ENCODE results near the gene KRTAP10-1. TPM values are rescaled to one million over a fixed set of nuclear protein-coding genes. Genes with fewer than 3 reads are reported as not detected.

KRTAP10-1 gene
- total RNA-seq, 2 donors from 2014 or later = not detected

DNA sequence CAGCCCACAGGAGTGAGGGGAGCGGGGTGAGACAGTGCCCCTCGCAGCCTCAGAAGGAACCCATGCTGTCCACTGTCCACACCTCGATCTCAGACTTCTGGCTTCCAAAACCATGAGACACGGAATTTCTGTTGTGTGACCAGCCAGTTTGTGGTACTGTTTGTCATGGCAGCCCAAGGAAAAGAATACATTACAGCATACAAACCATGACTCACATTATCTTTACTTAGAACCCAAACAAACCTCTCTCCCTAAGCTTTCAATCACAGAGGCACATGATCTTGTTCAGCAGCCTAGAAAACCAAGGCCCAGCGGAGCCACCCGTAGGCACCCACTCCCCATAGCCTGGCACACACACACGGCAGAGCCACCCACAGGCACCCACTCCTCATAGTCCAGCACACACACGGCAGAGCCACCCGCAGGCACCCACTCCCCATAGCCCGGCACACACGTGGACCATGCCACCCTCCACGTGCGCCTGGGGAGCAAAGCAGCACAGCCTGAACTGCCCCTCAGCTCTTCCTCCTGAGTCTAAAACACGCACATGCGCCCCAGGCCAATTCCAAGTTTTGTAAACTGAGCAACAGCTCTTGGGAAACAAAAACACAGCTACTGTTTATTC lies 33.1 kb upstream of the KRTAP10-1 start:
- Histone ChIP-seq H3K9ac (ENCODE audit: low read depth in 2 of 2, low read length in 2 of 2) (no peak overlapping the region), H3K4me3 (no peak overlapping the region), H3K36me3 (no peaks in the 10 kb centered on the region), H3K4me1 (no peaks in the 10 kb centered on the region), H3K27ac (no peak overlapping the region), H3K27me3 (no peaks in the 10 kb centered on the region), H3K9me3 (no peaks in the 10 kb centered on the region)
- TF ChIP-seq, protein P1, sequence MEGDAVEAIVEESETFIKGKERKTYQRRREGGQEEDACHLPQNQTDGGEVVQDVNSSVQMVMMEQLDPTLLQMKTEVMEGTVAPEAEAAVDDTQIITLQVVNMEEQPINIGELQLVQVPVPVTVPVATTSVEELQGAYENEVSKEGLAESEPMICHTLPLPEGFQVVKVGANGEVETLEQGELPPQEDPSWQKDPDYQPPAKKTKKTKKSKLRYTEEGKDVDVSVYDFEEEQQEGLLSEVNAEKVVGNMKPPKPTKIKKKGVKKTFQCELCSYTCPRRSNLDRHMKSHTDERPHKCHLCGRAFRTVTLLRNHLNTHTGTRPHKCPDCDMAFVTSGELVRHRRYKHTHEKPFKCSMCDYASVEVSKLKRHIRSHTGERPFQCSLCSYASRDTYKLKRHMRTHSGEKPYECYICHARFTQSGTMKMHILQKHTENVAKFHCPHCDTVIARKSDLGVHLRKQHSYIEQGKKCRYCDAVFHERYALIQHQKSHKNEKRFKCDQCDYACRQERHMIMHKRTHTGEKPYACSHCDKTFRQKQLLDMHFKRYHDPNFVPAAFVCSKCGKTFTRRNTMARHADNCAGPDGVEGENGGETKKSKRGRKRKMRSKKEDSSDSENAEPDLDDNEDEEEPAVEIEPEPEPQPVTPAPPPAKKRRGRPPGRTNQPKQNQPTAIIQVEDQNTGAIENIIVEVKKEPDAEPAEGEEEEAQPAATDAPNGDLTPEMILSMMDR (IDR thresholded peaks at IDR 0.05) = no peak
- intact Hi-C loops (cut with DNase I) = no loop called here
- no peak for DNase-seq

GRCh38 chr21:44571844-44572782 lies 32.1 kb upstream of the KRTAP10-1 start:
- no peak overlapping the region for H3K27ac ChIP-seq
- H3K4me3 ChIP-seq = no peak overlapping the region
- no peak for DNase-seq
- no peaks in the 10 kb centered on the region for H3K9me3 ChIP-seq
- intact Hi-C loops (cut with DNase I) = no loop called here
- H3K9ac ChIP-seq (ENCODE audit: low read depth in 2 of 2, low read length in 2 of 2) = no peak overlapping the region
- H3K36me3 ChIP-seq = no peaks in the 10 kb centered on the region
- no peaks in the 10 kb centered on the region for H3K4me1 ChIP-seq
- no peaks in the 10 kb centered on the region for H3K27me3 ChIP-seq
- TF ChIP-seq, protein P1 (IDR thresholded peaks at IDR 0.05) = no peak

DNA sequence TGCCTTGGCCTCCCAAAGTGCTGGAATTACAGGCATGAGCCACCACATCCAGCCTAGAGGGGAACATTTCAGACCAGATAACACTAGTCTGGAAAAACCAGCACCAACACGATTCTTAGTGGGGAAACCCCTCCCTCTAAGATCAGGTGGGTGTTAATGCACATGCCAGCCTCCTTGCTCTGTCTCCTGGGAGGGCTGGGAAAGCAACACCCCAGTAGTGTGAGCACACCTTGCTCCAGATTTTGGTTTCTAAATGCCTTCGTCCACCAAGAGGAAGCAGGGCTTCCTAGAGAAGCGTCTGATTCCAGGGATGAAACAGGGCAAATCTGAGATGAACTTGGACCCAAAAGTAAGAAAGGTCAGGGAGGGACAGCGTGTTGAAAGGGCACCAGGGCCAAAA lies 31.3 kb upstream of the KRTAP10-1 start:
- DNase-seq = no peak
- Histone ChIP-seq H3K9me3 (no peaks in the 10 kb centered on the region), H3K4me3 (no peak overlapping the region), H3K27me3 (no peaks in the 10 kb centered on the region), H3K4me1 (no peaks in the 10 kb centered on the region), H3K9ac (ENCODE audit: low read depth in 2 of 2, low read length in 2 of 2) (no peak overlapping the region), H3K27ac (no peak overlapping the region), H3K36me3 (no peaks in the 10 kb centered on the region)
- TF ChIP-seq, protein P1 (IDR thresholded peaks at IDR 0.05) = no peak
- intact Hi-C loops (cut with DNase I) = no loop called here

GRCh38 chr21:44569861-44570517 lies 30.0 kb upstream of the KRTAP10-1 start:
- no peaks in the 10 kb centered on the region for H3K4me1 ChIP-seq
- no peaks in the 10 kb centered on the region for H3K27me3 ChIP-seq
- no peak overlapping the region for H3K27ac ChIP-seq
- intact Hi-C loops (cut with DNase I) = no loop called here
- no peaks in the 10 kb centered on the region for H3K9me3 ChIP-seq
- H3K9ac ChIP-seq (ENCODE audit: low read depth in 2 of 2, low read length in 2 of 2) = no peak overlapping the region
- H3K36me3 ChIP-seq = no peaks in the 10 kb centered on the region
- TF ChIP-seq, protein P1 (IDR thresholded peaks at IDR 0.05) = no peak
- DNase-seq = no peak
- no peak overlapping the region for H3K4me3 ChIP-seq

- Histone ChIP-seq H3K4me1 (no peaks in the 10 kb centered on the region), H3K36me3 (no peaks in the 10 kb centered on the region), H3K9me3 (no peaks in the 10 kb centered on the region), H3K27me3 (no peaks in the 10 kb centered on the region), H3K4me3 (no peak overlapping the region), H3K27ac (no peak overlapping the region), H3K9ac (ENCODE audit: low read depth in 2 of 2, low read length in 2 of 2) (no peak overlapping the region)
- no peak for DNase-seq
- TF ChIP-seq, protein P1 (IDR thresholded peaks at IDR 0.05) = no peak
- intact Hi-C loops (cut with DNase I) = no loop called here
Observed at GRCh38 chr21:44568667-44569556, 28.9 kb upstream of the KRTAP10-1 start.

Data from colonic mucosa (tissue), 4 donors.